SJSA1 (cell line): ENCODE results near the gene CACNA1C. TPM values are rescaled to one million over a fixed set of nuclear protein-coding genes. Genes with fewer than 3 reads are reported as not detected.

Experiments
- DNase-seq, 2 experiments: peaks; one replicate each; pipeline ENCODE4 v3.0.0-alpha.2; 2015 to 2020; ENCODE audit warnings: low spot score in 2 of 2, low read depth in 1 of 2
- H3K27ac ChIP-seq: fragments of 250-450 bp; sonication (Bioruptor Pico); 2 replicates; pipeline ENCODE4 v1.5.1; 2020; ENCODE audit warnings: mild to moderate bottlenecking, moderate library complexity
- H3K27me3 ChIP-seq: fragments of 250-450 bp; sonication (Bioruptor Pico); replicated peaks from 2 replicates; pipeline ENCODE4 v1.5.1; 2020; ENCODE audit warnings: mild to moderate bottlenecking, moderate library complexity
- H3K36me3 ChIP-seq: fragments of 250-450 bp; sonication (Bioruptor Pico); 2 replicates; pipeline ENCODE4 v1.5.1; 2020; ENCODE audit warnings: mild to moderate bottlenecking
- H3K4me1 ChIP-seq: fragments of 250-450 bp; sonication (Bioruptor Pico); replicated peaks from 2 replicates; pipeline ENCODE4 v1.6.1; 2021; ENCODE audit warnings: mild to moderate bottlenecking
- H3K4me3 ChIP-seq: fragments of 250-450 bp; sonication (Bioruptor Pico); 2 replicates; pipeline ENCODE4 v1.5.1; 2020; ENCODE audit warnings: mild to moderate bottlenecking
- H3K9me3 ChIP-seq: fragments of 250-450 bp; sonication (Bioruptor Pico); replicated peaks from 2 replicates; pipeline ENCODE4 v1.5.1; 2020; ENCODE audit warnings: mild to moderate bottlenecking
- total RNA-seq: library from RNA; depleted of rRNA; stranded (reverse); fragments of >200 nt; shearing (Covaris generic); gene quantifications from 2 replicates; pipeline ENCODE4 v1.2.3, GENCODE V29; 2014

The CACNA1C gene
- total RNA-seq, 1 experiment from 2014 or later: 6.1 TPM

GRCh38 chr12:2341871-2342270, 289.1 kb downstream of the CACNA1C start:
- Histone ChIP-seq H3K9me3 (0 out of 2 replicates have a peak, but pooled peaks cover under 1% of the 10 kb centered on the region), H3K4me1 (peaks cover 76% of the 10 kb centered on the region), H3K27ac (peak overlapping the region; percentile 96), H3K4me3 (no peak overlapping the region), H3K36me3 (no peaks in the 10 kb centered on the region), H3K27me3 (no peaks in the 10 kb centered on the region)
- DNase-seq: peak; percentile 75 to 84

GRCh38 chr12:2343681-2344080, 290.9 kb downstream of the CACNA1C start:
- H3K4me3 ChIP-seq: no peak overlapping the region
- H3K27ac ChIP-seq: no peak overlapping the region
- H3K4me1 ChIP-seq: peaks cover 76% of the 10 kb centered on the region
- H3K36me3 ChIP-seq: peaks cover 6% of the 10 kb centered on the region; the same call in 1 of the 2 replicates
- H3K27me3 ChIP-seq: no peaks in the 10 kb centered on the region
- DNase-seq: no peak
- H3K9me3 ChIP-seq: 0 out of 2 replicates have a peak, but pooled peaks cover 2% of the 10 kb centered on the region

- no peak overlapping the region for H3K4me3 ChIP-seq
- peaks cover 6% of the 10 kb centered on the region; the same call in 1 of the 2 replicates for H3K36me3 ChIP-seq
- no peak for DNase-seq
- no peaks in the 10 kb centered on the region for H3K27me3 ChIP-seq
- H3K4me1 ChIP-seq: peaks cover 76% of the 10 kb centered on the region
- H3K27ac ChIP-seq: no peak overlapping the region
- H3K9me3 ChIP-seq: 0 out of 2 replicates have a peak, but pooled peaks cover 2% of the 10 kb centered on the region
These were observed 291.7 kb downstream of the CACNA1C start for GRCh38 chr12:2344476-2344875.

GRCh38 chr12:2344885-2345284, 292.1 kb downstream of the CACNA1C start:
- no peak overlapping the region for H3K4me3 ChIP-seq
- H3K36me3 ChIP-seq: peaks cover 6% of the 10 kb centered on the region; the same call in 1 of the 2 replicates
- H3K27ac ChIP-seq: no peak overlapping the region
- H3K9me3 ChIP-seq: 0 out of 2 replicates have a peak, but pooled peaks cover 2% of the 10 kb centered on the region
- H3K27me3 ChIP-seq: no peaks in the 10 kb centered on the region
- H3K4me1 ChIP-seq: peaks cover 76% of the 10 kb centered on the region
- DNase-seq: no peak

- H3K4me1 ChIP-seq: peaks cover 73% of the 10 kb centered on the region
- H3K4me3 ChIP-seq: no peak overlapping the region
- H3K27ac ChIP-seq: no peak overlapping the region
- H3K9me3 ChIP-seq: 0 out of 2 replicates have a peak, but pooled peaks cover 2% of the 10 kb centered on the region
- no peak for DNase-seq
- peaks cover 6% of the 10 kb centered on the region; the same call in 1 of the 2 replicates for H3K36me3 ChIP-seq
- no peaks in the 10 kb centered on the region for H3K27me3 ChIP-seq
These were observed 293.1 kb downstream of the CACNA1C start for GRCh38 chr12:2345902-2346301.

- no peak for DNase-seq
These were observed 293.6 kb downstream of the CACNA1C start for GRCh38 chr12:2346416-2346815.

GRCh38 chr12:2347137-2347843, 294.5 kb downstream of the CACNA1C start:
- H3K4me3 ChIP-seq: no peak overlapping the region
- H3K4me1 ChIP-seq: peaks cover 59% of the 10 kb centered on the region
- H3K36me3 ChIP-seq: peaks cover 6% of the 10 kb centered on the region; the same call in 1 of the 2 replicates
- no peaks in the 10 kb centered on the region for H3K27me3 ChIP-seq
- H3K27ac ChIP-seq: peak overlapping the region; percentile 85
- no peak for DNase-seq
- H3K9me3 ChIP-seq: 0 out of 2 replicates have a peak, but pooled peaks cover 2% of the 10 kb centered on the region

More at GRCh38 chr12:2346416-2346815, 293.6 kb downstream of the CACNA1C start:
- Histone ChIP-seq H3K36me3 (peaks cover 6% of the 10 kb centered on the region; the same call in 1 of the 2 replicates), H3K27me3 (no peaks in the 10 kb centered on the region), H3K4me3 (no peak overlapping the region), H3K9me3 (0 out of 2 replicates have a peak, but pooled peaks cover 2% of the 10 kb centered on the region), H3K4me1 (peaks cover 68% of the 10 kb centered on the region), H3K27ac (no peak overlapping the region)

GRCh38 chr12:2347844-2348481, 295.2 kb downstream of the CACNA1C start:
- peaks cover 53% of the 10 kb centered on the region for H3K4me1 ChIP-seq
- peaks cover 6% of the 10 kb centered on the region; the same call in 1 of the 2 replicates for H3K36me3 ChIP-seq
- peak overlapping the region; percentile 85 for H3K27ac ChIP-seq
- 0 out of 2 replicates have a peak, but pooled peaks cover 2% of the 10 kb centered on the region for H3K9me3 ChIP-seq
- H3K27me3 ChIP-seq: no peaks in the 10 kb centered on the region
- no peak overlapping the region for H3K4me3 ChIP-seq
- DNase-seq: peak in 1 of 2 experiments; percentile 89

- peak overlapping the region; percentile 85 for H3K27ac ChIP-seq
- H3K9me3 ChIP-seq: 0 out of 2 replicates have a peak, but pooled peaks cover 2% of the 10 kb centered on the region
- peaks cover 48% of the 10 kb centered on the region for H3K4me1 ChIP-seq
- no peaks in the 10 kb centered on the region for H3K27me3 ChIP-seq
- no peak overlapping the region for H3K4me3 ChIP-seq
- DNase-seq: peak; percentile 86 to 92
- H3K36me3 ChIP-seq: peaks cover 6% of the 10 kb centered on the region; the same call in 1 of the 2 replicates
These were observed 295.7 kb downstream of the CACNA1C start for GRCh38 chr12:2348482-2348852.

GRCh38 chr12:2351161-2351560, 298.4 kb downstream of the CACNA1C start:
- Histone ChIP-seq H3K36me3 (peaks cover 6% of the 10 kb centered on the region; the same call in 1 of the 2 replicates), H3K27me3 (no peaks in the 10 kb centered on the region)

GRCh38 chr12:2352203-2352602, 299.4 kb downstream of the CACNA1C start:
- Histone ChIP-seq H3K9me3 (no peaks in the 10 kb centered on the region), H3K36me3 (peaks cover 4% of the 10 kb centered on the region; the same call in 1 of the 2 replicates)

More at GRCh38 chr12:2351161-2351560, 298.4 kb downstream of the CACNA1C start:
- Histone ChIP-seq H3K27ac (no peak overlapping the region), H3K4me3 (no peak overlapping the region), H3K4me1 (peaks cover 38% of the 10 kb centered on the region), H3K9me3 (0 out of 2 replicates have a peak, but pooled peaks cover 2% of the 10 kb centered on the region)
- no peak for DNase-seq

GRCh38 chr12:2353281-2353680, 300.5 kb downstream of the CACNA1C start:
- H3K9me3 ChIP-seq: no peaks in the 10 kb centered on the region
- peaks cover 31% of the 10 kb centered on the region for H3K4me1 ChIP-seq
- no peaks in the 10 kb centered on the region for H3K27me3 ChIP-seq
- DNase-seq: no peak
- no peak overlapping the region for H3K27ac ChIP-seq
- H3K4me3 ChIP-seq: no peak overlapping the region
- no peaks in the 10 kb centered on the region for H3K36me3 ChIP-seq

More at GRCh38 chr12:2352203-2352602, 299.4 kb downstream of the CACNA1C start:
- Histone ChIP-seq H3K27me3 (no peaks in the 10 kb centered on the region), H3K27ac (no peak overlapping the region), H3K4me3 (no peak overlapping the region), H3K4me1 (peaks cover 31% of the 10 kb centered on the region)
- no peak for DNase-seq

GRCh38 chr12:2353691-2354090, 300.9 kb downstream of the CACNA1C start:
- Histone ChIP-seq H3K36me3 (no peaks in the 10 kb centered on the region), H3K27ac (no peak overlapping the region), H3K4me1 (peaks cover 31% of the 10 kb centered on the region), H3K9me3 (no peaks in the 10 kb centered on the region), H3K27me3 (no peaks in the 10 kb centered on the region), H3K4me3 (no peak overlapping the region)
- DNase-seq: no peak
